GM19193 (cell line): ENCODE data around the gene MRPS14.
A peak's percentile ranks its signal among the peaks of the same experiment; 100 is the strongest.

Source experiments
- POLR2A ChIP-seq: IDR thresholded peaks from 4 replicates; pipeline ENCODE4 v1.6.1; 2011; ENCODE audit not compliant: insufficient read depth, insufficient read length; ENCODE audit errors: extremely low read depth

MRPS14 gene

DNA sequence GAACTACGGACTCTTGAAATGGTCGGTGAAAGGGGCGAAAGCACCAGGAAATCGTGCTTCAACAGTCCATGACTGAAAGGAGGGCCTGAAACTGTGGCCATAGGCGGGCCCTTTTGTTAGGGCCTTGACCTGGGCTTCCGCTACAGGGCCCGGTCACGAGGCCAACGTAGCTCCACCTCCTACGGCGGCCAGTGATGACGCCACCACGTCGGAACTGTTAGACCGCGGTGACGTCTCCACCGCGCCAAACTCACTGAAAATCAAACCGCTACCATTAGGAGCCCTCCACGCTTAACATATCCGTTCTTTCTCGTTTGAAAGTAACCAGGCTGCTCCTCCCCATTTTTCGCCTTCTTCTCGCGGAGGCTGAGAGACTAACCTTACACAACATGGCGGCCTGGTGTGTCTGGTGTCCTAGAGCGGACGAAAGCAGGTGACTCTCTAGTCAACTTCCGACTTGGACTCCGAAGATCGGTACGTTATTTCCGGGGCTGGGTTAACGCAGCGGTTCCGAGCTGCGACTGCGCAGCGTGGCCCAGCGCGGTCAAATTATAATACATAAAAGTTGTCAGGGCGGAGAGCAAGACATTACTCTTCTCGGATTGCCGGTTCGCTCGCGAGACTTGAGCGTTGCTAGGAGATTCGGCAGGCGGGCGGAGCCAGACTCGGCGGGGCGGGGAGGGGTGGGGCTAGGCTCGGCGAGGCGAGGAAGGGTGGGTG lies 23.8 kb downstream of the MRPS14 start:
- peak; percentile 96 for TF ChIP-seq POLR2A

DNA sequence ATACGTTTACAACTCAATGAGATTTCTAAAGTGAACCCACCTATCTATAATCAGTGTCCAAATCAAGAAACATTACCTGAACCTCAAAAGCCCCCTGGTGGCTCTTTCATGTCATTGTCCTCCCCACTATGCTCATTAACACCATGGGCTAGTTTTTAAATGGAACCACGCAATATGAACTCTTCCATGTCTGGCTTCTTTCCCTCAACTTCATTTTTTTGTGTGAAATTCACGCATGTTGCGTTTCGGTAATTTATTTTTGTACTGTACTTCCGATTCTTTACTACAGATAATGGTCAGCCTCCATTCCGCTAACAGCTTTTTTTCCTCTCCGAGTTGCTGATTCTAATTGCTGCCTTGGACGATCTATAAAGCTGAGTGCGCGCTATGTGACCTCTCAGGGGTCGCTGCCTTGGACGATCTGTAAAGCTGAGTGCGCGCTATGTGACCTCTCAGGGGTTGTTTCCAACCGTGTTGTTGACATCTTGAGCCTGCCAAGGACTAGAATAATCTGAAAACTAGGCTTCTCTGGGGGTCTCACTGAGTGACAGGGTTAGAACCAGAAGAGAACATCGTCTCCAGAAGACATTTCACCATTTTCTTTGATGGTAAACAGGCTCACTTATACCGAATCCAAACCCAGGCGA lies 24.5 kb downstream of the MRPS14 start:
- no peak for TF ChIP-seq POLR2A

GRCh38 chr1:174997041-174997440 lies 26.2 kb downstream of the MRPS14 start:
- TF ChIP-seq POLR2A = no peak

DNA sequence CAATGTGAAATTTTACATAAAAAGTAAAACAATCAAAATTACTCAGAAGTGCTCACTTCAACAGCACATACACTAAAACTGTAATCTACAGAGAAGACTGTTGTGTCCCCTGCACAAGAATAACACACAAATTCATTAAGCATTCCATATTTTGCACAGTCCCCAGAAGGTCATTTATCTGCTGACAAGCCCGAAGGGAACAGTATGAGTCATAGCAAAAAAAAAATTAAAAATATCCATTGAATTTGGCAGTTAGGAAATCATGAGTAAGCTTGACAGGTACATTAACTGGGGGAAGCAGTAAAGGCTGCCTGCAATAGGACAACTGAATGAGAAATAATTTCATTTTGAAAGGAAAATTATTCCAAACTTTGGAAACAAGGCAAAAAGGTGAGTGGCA lies 26.7 kb downstream of the MRPS14 start:
- TF ChIP-seq POLR2A = no peak

DNA sequence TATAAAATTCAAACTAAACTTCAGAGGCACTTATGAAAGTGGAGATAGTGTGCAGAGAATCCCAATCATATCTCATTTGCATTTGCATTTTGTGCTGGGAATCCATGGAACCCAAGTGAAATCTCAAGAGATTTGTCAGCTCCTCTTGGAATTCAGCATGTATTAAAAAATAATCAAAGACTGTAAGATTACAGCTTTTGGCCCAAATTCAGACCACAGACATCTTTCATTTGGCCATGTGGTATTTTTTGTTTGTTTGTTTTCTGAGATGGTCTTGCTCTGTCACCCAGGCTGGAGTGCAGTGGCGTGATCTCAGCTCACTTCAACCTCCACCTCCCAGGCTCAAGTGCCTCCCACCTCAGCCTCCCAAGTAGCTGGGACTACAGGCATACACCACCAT lies 27.3 kb downstream of the MRPS14 start:
- no peak for TF ChIP-seq POLR2A

- TF ChIP-seq POLR2A = no peak
Observed at GRCh38 chr1:174995121-174995520, 28.1 kb downstream of the MRPS14 start.

- TF ChIP-seq POLR2A = no peak
Observed at GRCh38 chr1:174991473-174991872, 31.8 kb downstream of the MRPS14 start.

- no peak for TF ChIP-seq POLR2A
Observed at GRCh38 chr1:174990382-174990999, 32.7 kb downstream of the MRPS14 start.

- TF ChIP-seq POLR2A = no peak
Observed at GRCh38 chr1:174989536-174990220, 33.5 kb downstream of the MRPS14 start.

DNA sequence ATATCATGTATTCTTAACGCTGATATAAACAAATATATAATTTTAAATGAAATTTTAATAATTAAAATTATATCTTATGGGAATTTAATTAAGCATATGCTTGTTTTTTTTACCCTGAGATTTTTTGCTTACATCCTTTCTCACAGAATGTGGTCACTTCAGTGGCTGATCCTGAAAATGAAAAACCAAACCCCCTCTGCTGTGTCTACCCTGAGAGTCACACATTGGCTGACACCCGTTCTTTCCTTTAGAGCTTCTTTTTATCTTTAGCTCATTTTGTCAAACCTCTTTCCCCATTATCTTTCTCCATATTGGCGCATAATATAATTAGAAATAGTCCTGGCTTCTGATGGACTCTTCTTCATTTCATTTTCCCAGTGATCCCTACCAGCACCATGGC lies 34.2 kb downstream of the MRPS14 start:
- no peak for TF ChIP-seq POLR2A

- no peak for TF ChIP-seq POLR2A
Observed at GRCh38 chr1:174988539-174988938, 34.7 kb downstream of the MRPS14 start.

DNA sequence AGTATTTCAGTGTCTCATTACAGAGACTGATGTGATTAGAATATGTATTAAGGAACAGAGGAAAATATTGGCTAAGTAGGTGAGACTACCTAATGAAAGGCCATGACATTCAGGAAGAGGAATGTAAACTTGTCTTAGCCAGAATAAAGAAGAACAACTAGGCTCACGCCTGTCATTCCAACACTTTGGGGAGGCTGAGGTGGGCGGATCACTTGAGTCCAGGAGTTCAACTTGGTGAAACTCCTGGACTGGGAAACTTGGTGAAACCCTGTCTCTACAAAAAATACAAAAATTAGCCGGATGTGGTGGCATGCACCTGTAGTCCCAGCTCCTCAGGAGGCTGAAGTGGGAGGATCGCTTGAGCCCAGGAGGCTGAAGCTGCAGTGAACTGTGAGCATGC lies 38.3 kb downstream of the MRPS14 start:
- no peak for TF ChIP-seq POLR2A

- TF ChIP-seq POLR2A = no peak
Observed at GRCh38 chr1:174982971-174983689, 40.1 kb downstream of the MRPS14 start.

DNA sequence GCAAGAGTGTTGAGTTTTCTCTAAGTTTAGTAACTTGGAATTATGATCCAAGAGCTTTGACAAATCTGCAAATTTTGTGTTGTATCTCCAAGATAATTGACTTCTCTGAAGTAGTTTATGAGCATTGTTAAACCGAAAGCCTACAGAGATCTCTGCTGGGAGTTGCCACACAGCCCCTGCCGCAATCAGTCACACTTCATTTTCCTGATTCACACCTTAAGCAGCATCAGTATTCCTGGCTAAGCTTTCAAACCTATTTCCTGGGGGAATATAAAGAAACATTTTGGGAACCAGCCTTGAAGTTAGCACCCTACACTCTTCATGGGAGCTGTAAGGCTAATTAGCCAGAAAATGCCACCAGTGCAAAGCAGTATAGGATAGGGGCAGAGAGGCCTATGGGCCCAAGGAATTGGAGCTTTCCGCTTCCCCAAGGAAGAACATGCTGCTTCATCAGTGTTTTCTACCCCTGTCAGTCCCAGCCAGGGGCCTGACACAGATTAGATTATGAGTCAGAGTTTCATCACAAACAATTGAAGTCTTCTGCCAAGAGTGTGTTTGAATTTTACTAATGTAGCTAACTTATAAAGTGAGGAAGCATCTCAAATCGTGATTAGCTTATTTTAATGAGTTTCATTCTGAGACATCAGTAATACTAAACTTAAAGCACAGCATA lies 46.7 kb downstream of the MRPS14 start:
- no peak for TF ChIP-seq POLR2A
